ENCODE measurements around the gene CHST11. TPM values are rescaled to one million over a fixed set of nuclear protein-coding genes. Genes with fewer than 3 reads are reported as not detected.
A peak's percentile ranks its signal among the peaks of the same experiment; 100 is the strongest.

The CHST11 gene
- total RNA-seq, 1 experiment from 2014 or later = 6.7 TPM

- no peak overlapping the region for H3T11ph ChIP-seq (ENCODE audit: low read length)
- H3K14ac ChIP-seq (ENCODE audit: insufficient read depth, low read length) = no peak overlapping the region
- Mint-ChIP-seq H3K4me1 (peaks cover 28 to 34% of the 10 kb centered on the region in 2 experiments), H3K36me3 (ENCODE audit: insufficient read depth in 1 of 3, low read depth in 3 of 3) (no peaks in the 10 kb centered on the region), H3K9me3 (no peaks in the 10 kb centered on the region), H3K4me3 (no peak overlapping the region), H3K27me3 (ENCODE audit: low read depth) (no peaks in the 10 kb centered on the region; the same call in 1 of the 2 replicates), H3K27ac (peak overlapping the region in 1 of 3 experiments; percentile 87; a peak in 1 of 7 replicates)
- H3K79me1 ChIP-seq (ENCODE audit: insufficient read depth, low read depth, low read length, poor library complexity, severe bottlenecking) = no peaks in the 10 kb centered on the region
- no peak overlapping the region for H2AK5ac ChIP-seq (ENCODE audit: insufficient read length, low read length)
- no peak for TF ChIP-seq CTCF (conservative IDR thresholded peaks at IDR 0.05)
- H3K4me2 ChIP-seq (ENCODE audit: insufficient read depth, insufficient read length, low read length) = no peak overlapping the region
- H3K23me2 ChIP-seq (ENCODE audit: insufficient read length, low read depth, low read length, poor library complexity, severe bottlenecking) = no peaks in the 10 kb centered on the region
- no peaks in the 10 kb centered on the region for H4K20me1 ChIP-seq (ENCODE audit: control insufficient read depth, insufficient read depth, insufficient read length)
- H4K8ac ChIP-seq (replicated peaks; ENCODE audit: insufficient read length, low read depth, low read length) = no peak overlapping the region
- 0 out of 2 replicates have a peak, but pooled peaks cover 2% of the 10 kb centered on the region for H3K79me2 ChIP-seq (ENCODE audit: insufficient read depth, low read length)
- H3K56ac ChIP-seq (ENCODE audit: insufficient read length, low read depth, low read length) = no peak overlapping the region
- H3K23ac ChIP-seq (ENCODE audit: insufficient read length, low read depth, low read length) = no peak overlapping the region
- no peak overlapping the region for H4K5ac ChIP-seq (ENCODE audit: insufficient read length, low read depth, low read length)
- no peak for DNase-seq
- no peak overlapping the region for H2BK20ac ChIP-seq (ENCODE audit: low read depth, low read length, poor library complexity, severe bottlenecking)
- no peak overlapping the region for H3K9ac ChIP-seq (ENCODE audit: extremely low read depth, insufficient read length, low read length)
- no peaks in the 10 kb centered on the region for H3K9me3 ChIP-seq (ENCODE audit: control insufficient read depth, low read depth, low read length)
- H2AFZ ChIP-seq (ENCODE audit: low read length) = no peak overlapping the region
- H4K91ac ChIP-seq (ENCODE audit: insufficient read length, low read depth, low read length) = no peak overlapping the region
- H2BK15ac ChIP-seq (ENCODE audit: low read depth, low read length) = no peak overlapping the region
- no peaks in the 10 kb centered on the region for H3K27me3 ChIP-seq (ENCODE audit: insufficient read depth, low read length)
- H3K4me1 ChIP-seq (ENCODE audit: insufficient read depth, low read length) = 0 out of 2 replicates have a peak, but pooled peaks cover 3% of the 10 kb centered on the region
- H3K27ac ChIP-seq (ENCODE audit: insufficient read length, low read depth, low read length) = no peak overlapping the region
- H3K4ac ChIP-seq (ENCODE audit: low read depth, low read length) = no peak overlapping the region
- no peak overlapping the region for H3K18ac ChIP-seq (ENCODE audit: insufficient read length, low read depth, low read length)
- H2BK12ac ChIP-seq (ENCODE audit: insufficient read length, low read depth, low read length) = no peak overlapping the region
- no peak overlapping the region for H2BK120ac ChIP-seq (ENCODE audit: low read depth, low read length, poor library complexity, severe bottlenecking)
- no peak overlapping the region for H2BK5ac ChIP-seq (ENCODE audit: insufficient read length, low read length)
- WGBS (ENCODE audit: extremely low coverage, insufficient read length, low lambda C conversion rate) = no CpG with 5 or more reads among the region's 8 CpGs
Observed at GRCh38 chr12:104498211-104498801, 41.6 kb downstream of the CHST11 start.
